ENCODE results near the gene DPP10.

GRCh38 chr2:114518738-114519137 is 76.3 kb downstream of the DPP10 start:
- no peak for TF ChIP-seq FOXM1 (IDR thresholded peaks at IDR 0.05; ENCODE audit: borderline replicate concordance, low read depth)
- TF ChIP-seq CEBPB (IDR thresholded peaks at IDR 0.05), result no peak
- TF ChIP-seq TAF1 (IDR thresholded peaks at IDR 0.05; ENCODE audit: low read depth), result no peak
- no peak for TF ChIP-seq EP300 (IDR thresholded peaks at IDR 0.05; ENCODE audit: borderline replicate concordance)

All from Ishikawa (cell line).